ENCODE data around the gene IQGAP1.

The IQGAP1 gene

DNA sequence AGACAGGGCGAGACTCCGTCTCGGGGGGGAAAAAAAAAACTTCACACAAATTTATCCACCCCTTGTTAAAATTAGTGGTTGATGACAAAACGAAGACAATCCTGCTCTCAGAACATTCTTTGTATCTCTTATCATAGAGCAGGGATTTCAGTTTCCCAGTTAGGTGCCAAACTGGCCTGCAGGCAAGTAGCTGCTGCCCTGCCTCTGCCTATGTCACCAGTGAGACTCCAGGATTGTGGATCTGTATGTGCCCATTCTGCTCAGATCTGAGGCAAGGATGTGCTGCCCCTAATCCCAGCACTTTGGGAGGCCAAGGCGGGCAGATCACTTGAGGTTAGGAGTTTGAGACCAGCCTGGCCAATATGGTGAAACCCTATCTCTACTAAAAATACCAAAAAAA, 54.4 kb downstream of the IQGAP1 start:
- no peak for DNase-seq

DNA sequence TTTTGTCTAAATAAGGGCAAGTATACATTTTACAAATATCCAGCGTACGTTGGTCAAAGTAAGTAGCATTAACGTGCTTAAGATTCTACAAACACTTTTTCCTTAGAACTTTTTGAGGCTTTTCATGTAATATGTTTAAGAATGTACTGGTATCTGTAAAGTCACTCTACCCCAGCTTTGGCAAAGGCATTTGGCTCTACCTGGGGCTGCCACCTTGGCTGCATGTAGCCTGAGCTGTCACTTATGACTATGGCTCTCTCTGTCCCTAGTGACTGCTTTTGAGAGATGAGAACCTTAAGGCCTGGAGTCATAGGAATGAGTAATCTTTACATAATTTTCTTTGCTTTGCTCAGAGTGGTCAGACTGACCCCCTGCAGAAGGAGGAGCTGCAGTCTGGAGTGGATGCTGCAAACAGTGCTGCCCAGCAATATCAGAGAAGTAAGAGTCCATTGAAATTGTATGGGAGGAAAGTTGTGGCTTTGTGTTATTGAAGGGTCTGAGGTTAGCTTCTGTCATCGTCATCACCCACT, 61.2 kb downstream of the IQGAP1 start:
- no peak for DNase-seq

DNA sequence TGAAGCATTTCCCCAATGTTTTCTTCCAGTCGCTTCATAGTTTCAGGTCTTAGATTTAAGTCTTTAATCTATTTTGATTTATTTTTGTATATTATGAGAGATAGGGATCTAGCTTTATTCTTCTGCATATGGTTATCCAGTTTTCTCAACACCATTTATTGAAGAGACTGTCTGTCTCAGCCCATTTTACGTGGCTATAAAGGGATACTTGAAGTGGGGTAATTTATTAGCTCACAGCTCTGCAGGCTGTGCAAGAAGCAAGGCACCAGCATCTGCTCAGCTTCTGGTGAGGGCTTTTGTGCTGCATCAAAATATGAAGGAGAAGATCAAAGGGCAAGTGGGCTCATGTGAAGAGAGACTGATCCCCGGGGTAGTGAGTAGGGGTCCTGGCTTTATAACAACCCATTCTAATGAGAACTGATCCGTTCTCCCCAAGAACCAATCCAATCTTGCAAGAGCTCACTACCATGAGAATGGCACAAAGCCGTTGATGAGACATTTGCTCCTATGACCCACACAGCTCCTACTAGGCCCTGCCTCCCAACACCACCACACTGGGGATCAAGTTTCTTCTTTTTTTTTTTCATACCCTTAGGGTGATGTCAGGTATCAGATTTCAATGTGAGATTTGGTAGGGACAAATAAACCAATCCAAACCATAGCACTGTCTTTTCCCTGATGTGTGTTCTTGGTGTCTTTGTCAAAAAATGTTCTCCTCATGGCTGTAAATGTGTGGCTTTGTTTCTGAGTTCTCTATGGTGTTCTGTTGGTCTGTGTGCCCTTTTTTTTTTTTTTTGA, 63.2 kb downstream of the IQGAP1 start:
- DNase-seq = peak; percentile 14 to 16

DNA sequence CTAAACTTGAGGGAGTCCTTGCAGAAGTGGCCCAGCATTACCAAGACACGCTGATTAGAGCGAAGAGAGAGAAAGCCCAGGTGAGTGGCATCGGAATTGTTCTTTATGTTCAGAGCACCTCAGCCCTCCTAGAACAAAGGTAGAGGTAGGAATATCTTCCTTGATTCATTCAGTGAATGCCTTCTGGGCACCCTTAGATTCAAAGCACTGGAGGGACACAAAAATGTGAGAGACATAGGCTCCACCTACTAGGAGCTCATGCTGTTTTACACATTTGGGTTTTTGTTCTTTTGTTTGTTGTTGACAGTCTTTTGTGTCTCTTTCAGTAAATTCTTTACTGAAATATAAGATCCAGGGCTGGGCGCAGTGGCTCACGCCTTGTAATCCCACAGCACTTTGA, 68.2 kb downstream of the IQGAP1 start:
- DNase-seq = no peak

DNA sequence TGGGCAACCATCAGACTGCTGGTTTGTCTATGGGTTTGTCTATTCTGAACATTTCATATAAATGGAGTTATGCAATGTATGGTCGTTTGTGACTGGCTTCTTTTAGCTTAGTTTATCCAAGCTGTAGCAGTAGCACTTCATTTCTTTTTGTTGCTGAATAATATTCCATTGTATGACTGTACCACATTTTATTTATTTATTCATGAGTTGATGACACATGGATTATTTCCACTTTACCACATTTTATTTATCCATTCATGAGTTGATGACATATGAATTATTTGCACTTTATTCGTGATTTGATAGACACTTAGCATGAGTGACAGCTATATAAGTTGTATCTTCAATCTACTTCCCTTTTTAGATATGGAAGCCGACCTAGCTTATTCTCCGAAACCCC, 70.0 kb downstream of the IQGAP1 start:
- no peak for DNase-seq

DNA sequence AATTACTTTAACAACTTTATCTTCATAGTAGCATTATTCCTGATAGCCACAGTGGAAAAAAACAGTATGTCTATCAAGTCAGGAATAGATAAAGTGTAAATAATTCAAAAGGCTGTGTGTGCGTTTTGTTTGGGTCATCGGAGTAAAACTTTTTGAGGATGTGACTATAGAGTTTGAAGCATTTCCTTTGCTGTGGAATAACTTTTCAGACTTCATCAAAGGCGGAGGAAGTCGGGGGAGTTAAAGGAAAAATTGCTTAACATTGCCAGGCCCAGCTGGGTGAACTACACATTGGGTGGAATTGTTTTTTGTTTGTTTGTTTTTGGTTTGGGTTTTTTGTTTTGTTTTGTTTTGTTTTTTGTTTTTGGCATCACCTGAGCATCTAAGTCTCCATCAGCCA, 71.3 kb downstream of the IQGAP1 start:
- DNase-seq = no peak

DNA sequence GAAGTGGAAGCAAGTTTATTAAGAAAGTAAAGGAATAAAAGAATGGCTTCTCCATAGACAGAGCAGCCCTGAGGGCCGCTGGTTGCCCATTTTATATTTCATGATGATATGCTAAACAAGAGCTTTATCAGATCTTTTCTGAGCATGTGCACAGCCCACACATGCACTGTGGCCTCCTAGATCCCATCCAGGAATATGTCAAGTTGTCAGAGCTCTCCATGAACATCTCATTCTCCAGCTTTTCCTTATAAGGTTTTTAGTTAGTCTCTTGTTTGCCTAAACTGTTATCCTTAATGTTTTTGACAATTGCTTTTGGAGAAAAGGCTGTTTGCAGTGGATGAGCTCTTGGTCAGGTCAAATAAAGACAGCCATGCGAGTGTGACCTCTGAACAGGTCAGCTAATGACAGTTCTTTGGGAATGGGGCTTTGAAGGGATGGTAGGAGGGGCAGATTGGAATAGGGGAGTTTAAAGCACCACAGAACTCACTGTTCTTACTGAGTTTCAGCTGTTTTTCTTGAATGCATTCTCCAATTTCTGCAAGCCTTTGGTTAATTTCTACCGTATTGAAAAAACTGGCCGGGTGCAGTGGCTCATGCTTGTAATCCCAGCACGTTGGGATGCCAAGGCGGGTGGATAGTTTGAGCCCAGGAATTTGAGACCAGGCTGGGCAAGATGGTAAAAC, 72.2 kb downstream of the IQGAP1 start:
- DNase-seq = no peak

DNA sequence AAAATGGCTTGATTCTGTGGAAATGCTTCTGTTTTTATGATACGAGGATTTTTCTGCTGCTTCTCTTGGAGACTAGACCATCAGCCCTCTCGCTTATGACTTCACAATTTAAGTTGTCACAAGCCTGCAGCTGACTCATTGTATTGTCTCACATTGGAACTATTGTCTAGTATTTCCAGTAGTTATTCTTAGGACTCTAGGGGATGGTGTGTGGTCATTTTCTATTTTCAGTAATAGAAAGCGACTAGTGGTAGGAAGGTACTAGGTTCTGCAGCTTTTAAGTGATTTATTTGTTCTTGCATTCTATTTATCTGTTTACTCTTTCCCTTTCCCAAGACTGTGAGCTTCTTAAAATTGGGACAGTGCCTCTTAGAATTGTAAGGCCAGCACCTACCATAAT, 75.3 kb downstream of the IQGAP1 start:
- DNase-seq = no peak

DNA sequence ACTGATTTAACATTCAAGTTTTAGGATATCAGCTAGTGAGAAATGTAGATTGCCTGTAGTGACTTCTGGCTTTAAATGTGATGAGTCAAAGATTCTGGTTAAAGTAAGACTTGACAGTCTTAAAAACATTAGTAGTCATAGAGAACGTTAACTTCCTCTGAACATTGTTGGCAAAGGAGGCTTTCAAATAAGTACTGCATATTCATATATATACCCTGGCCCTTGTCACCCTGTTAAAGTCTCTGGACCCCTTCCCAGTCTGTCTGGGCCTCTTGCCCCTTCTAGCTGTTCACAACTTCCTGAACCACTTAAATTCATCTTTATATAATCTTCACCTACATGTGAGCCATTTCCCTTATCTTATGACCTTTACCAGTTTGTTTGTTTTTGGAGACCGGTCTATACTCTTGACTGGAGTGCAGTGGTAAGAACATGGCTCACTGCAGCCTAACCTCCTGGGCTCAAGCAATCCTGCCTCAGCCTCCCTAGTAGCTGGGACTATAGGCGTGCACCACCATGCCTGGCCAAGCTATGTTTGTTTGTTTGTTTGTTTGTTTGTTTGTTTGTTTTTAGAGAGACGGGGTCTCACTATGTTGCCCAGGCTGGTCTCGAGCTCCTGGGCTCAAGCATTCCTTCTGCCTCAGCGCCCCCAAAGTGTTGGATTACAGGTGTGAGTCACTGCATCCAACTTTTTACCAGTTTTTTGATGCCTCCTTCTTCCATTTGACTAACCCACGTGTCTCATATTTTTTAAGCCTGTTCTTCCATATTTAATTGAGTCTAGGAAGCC, 77.3 kb downstream of the IQGAP1 start:
- no peak for DNase-seq

DNA sequence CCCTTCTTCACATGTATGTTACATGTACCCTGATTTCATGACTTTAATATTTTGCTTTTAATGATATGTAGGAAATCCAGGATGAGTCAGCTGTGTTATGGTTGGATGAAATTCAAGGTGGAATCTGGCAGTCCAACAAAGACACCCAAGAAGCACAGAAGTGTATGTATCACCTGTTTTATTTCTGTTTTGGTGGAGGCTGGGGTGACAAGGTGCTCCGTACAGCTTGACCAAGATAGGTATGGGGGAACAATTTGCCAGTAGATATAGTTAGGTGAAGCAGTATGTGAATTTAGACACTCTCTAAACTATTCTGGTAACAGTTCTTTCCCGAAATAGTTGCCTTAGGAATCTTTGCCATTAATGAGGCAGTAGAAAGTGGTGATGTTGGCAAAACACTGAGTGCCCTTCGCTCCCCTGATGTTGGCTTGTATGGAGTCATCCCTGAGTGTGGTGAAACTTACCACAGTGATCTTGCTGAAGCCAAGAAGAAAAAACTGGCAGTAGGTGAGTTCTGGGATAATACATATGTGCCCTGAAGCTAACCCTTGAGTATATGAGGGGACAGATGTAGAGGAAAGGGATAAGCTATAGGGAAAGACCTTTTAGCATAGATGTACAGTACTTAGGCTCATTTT, 78.0 kb downstream of the IQGAP1 start:
- no peak for DNase-seq

DNA sequence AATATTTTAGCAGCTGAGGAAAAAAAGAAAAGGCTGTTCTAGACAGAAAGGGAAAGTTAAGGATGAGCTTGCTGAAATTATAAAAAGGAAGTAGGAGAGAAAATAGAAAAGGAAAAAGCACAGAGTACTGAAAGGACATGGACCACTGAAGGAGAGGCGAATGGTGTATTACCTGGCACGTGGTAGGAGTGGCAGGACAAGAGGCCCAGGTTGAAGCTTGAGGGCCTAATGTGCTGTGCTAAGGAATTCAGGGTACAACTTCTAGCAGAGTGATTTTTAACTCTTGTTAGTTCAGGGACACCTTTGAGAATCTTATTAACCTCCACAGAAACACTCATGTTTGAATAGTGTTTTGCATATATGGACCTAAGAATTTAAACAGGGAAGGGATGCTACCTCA, 81.7 kb downstream of the IQGAP1 start:
- DNase-seq = no peak

DNA sequence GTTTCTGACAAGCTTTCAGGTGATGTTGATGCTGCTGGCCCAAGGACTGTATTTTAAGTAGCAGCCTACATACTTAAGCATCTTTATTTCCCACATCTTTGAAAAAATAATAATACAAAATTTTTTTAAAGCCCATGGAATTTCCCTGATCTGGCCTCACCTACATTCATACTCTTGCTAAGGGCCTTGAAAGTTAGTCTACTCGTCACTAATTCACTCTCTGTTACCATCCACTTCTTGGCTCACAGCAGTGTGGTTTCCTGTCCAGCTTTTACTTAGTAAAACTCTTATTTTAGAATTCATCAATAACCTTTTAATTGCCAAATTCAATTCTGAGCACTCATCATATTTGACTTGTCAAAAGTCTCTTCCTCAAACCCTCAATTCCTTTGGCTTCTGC, 82.4 kb downstream of the IQGAP1 start:
- no peak for DNase-seq

DNA sequence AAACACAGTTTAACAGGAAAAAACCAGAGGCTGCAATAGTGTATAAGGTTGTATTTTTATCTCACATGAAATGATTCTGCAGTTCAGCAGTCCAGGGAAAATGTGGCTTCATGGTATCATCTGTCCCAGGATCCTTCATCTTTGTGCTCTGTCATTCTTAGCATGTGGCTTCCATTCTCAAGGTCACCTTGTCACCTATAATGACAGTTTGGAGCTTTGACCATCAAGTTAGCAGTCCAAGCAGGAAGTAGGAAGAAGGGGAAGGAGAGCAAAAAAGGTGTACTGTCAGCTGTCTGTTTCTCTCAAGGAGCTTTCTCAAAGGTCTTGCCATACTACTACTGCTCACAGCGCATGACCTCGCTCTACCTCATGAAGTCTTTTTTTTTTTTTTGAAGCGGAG, 83.1 kb downstream of the IQGAP1 start:
- no peak for DNase-seq

DNA sequence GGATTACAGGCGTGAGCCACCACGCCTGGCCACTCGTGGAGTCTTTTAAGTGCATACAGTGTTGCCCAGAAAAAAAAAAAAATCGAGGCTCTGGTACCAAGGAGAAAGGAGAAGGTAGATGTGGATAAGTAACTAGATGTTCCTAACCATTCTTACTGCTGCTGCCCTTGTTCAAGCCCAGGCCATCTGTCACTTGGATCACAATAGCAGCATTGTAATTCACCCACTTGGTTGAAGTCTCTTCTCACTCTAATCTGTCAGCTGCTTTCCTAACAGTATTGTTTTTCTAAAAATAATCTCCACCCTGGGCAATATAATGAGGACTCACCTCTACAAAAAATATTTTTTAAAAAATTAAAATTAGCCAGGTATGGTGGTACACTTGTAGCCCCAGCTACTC, 83.7 kb downstream of the IQGAP1 start:
- DNase-seq = no peak

DNA sequence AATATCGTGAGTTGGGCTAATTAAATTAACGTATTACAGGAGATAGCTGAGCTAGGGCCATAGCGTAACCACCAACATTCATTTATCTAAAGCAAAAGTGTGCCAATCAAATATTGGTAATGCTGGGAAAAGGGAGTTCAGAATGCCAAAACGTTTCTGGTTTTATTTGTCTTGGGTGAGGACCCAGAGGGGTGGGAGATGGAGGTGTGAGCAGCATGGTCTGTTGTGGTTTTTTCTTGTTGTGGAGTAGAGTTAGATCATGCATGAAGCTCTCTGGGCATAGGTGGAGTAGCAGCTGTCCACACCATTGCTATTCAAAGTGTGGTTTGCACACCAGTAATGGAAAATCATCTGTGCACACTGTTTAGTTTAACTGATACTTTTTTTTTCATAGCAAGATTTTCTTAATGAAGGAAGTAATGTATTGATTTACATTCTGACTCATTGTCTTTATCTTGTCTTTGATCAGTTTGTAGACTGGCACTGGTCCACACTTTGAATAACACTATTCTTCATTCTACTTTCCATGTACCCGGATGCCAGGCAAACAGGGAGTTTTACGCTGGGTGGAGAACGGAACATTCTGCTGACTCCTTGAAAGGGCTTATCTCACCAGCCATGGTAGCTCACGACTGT, 90.9 kb downstream of the IQGAP1 start:
- DNase-seq = no peak

DNA sequence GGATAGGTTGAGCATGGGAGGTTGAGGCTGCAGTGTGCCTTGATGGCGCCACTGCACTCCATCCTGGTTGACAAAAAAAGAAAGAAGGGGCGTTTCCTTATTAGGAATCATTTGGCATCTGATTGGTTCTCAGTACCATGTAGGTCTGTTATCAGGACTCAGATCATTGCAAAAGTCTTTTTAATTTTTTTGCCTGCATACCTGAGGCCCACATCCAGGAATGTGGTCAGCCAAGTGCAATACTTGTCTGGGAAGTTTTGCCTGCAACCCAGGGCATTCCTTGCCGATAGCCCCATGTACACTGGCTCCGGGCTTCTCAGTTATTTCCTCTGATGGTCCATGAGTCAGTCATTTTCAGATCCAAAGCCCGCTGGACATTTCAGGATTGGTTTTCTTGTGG, 91.6 kb downstream of the IQGAP1 start:
- DNase-seq = no peak

DNA sequence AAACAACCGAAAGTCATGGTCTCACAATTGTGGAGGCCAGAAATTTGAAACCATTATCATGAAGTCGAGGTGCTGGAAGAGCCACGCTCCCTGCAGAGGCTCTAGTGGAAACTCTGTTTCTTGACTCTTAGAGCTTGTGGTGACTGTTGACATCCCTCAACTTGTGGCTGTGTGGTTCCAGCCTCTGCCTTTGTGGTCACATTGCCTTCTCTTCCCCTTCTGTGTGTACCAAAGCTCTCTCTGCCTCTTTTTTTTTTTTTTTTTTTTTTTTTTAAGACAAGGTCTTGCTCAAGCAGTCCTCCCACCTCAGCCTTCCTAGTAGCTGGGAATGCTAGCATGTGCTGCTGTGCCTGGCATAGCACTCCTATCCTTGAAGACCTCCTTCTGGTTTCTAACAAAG, 93.0 kb downstream of the IQGAP1 start:
- no peak for DNase-seq

DNA sequence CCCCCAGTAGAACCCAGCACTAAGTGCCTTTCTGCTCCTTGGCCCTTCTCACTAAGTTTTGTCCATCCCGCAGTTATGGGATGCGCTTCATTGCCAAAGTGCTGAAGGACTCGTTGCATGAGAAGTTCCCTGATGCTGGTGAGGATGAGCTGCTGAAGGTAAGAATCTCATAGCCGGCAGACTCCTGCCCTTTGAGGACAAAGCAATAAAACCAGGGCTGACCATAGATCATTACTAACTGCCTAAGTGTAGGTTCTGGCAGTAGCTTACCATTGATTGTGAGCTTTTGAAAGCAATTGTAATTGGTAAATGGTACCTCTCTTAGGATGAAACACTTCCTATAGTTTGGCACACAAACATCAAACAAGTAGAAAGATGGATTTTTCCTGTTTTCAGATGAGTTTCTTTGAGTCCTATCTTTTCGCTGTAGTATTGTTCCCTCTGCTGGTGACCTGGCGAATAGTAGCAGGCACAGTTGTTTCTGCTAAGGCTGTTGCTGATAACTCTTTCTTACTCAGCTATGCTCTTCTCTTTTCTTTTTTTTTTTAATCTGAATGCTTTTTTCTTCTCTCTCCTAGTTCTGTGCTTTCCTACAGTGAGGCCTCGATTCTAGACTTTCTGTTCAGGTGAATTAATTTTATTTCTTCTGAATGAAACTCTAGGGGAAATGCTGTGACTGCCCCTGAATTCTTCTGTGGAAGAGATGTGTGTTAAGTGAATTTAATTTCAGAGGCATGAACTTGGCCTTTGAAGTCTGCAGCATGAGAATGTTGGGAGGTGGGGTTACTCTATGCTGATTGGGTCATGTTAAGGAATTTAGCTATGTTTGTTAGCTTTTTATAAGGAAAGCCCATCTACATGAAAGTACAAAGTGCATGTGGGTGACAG, 94.3 kb downstream of the IQGAP1 start:
- DNase-seq = peak in 1 of 2 experiments; percentile 1

DNA sequence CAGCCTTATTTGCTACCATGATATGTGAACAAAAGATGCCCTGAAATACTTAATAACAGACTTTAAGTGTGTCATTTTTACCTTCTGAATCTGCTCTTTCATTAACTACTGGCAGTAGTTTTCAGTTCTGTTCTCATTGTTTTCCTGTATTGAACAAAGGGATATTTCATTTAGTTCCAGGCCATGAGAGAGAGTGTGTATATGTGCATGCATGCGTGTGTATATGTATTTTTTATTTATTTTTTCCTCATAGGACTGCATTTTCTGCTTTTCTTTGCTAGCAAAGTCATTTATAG, 94.9 kb downstream of the IQGAP1 start:
- no peak for DNase-seq

DNA sequence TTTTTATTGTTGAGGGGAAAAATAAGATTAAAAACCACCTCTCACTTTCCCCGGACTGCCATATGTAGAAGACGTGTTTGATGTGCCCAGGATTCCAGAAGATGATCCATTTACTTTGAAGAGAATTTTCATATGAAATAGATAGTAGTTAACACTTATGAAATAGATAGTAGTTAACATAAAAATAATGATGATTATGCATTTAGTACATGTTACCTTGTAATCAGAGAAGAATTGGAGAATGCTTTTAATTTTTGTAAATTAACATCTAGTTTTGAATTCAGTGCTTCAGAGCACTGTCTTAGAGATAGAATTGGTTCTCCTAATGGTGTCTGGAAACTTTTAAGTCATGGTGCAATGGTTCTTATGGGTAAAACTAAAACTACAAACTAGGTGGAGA, 95.6 kb downstream of the IQGAP1 start:
- DNase-seq = no peak

DNA sequence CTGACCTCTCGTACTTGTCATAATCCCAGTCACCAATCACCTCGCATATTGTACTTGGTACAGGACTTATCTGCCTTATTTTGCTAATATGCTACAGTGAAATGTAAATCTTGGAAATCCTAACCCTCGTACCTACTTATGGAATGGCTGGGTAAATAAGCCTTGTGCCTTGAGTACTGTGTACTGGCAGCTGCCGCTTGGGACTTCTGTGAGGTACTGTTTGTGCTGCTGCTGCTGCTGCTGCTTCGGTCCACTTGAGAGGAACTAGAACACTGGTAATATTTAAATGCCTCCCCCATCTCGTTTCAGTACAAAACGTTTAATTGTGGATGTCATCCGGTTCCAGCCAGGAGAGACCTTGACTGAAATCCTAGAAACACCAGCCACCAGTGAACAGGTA, 99.1 kb downstream of the IQGAP1 start:
- DNase-seq = no peak

DNA sequence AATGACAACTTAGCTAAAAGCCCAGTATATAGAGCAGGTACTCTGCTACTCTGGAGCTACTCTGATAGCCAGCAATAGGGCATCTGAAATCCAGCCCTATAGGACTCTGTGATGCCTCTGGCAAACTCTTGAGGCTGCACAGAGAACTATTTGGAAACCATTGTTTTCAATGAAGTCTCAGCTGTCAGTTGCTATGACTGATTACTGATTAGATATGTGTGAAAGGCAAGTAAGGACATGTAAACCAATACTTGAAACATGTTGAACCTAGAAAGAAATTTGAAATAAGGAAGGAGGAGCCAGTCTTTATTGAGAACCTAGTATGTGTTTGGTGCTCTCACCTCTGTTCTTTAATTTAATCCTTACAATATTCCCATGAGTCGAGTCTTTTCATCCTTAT, 101.5 kb downstream of the IQGAP1 start:
- DNase-seq = no peak
